SK-N-SH (cell line): ENCODE measurements around the gene ZFP92.

Source experiments
- CHD2 ChIP-seq: fragments of 150-350 bp; IDR thresholded peaks from 2 replicates; pipeline ENCODE4 v1.6.1; 2018; ENCODE audit warnings: low read length; ENCODE audit not compliant: partially characterized antibody
- CTCF ChIP-seq: fragments of 200-600 bp; sonication (generic); IDR thresholded peaks from 2 replicates; pipeline ENCODE4 v1.6.1; 2017; ENCODE audit warnings: antibody characterized with exemption, mild to moderate bottlenecking, moderate library complexity
- ELF1 ChIP-seq: IDR thresholded peaks from 2 replicates; pipeline ENCODE4 v1.4.0; 2012
- EP300 ChIP-seq, 2 experiments: IDR thresholded peaks; 2 replicates each; pipeline versions ENCODE4 v1.4.0 to v1.6.1; 2012; ENCODE audit warnings: borderline replicate concordance in 1 of 2, low read depth in 1 of 2, low read length in 1 of 2
- FOSL2 ChIP-seq: IDR thresholded peaks from 2 replicates; pipeline ENCODE4 v1.4.0; 2012; ENCODE audit warnings: low read depth, mild to moderate bottlenecking, moderate library complexity, borderline replicate concordance
- MAX ChIP-seq: IDR thresholded peaks from 2 replicates; pipeline ENCODE4 v1.4.0; 2012; ENCODE audit warnings: low read depth
- NRF1 ChIP-seq: IDR thresholded peaks from 2 replicates; pipeline ENCODE4 v1.6.1; 2012; ENCODE audit warnings: low read depth, mild to moderate bottlenecking, low read length
- POLR2AphosphoS5 ChIP-seq: IDR thresholded peaks from 2 replicates; pipeline ENCODE4 v1.6.1; 2012; ENCODE audit warnings: low read depth, low read length
- TAF1 ChIP-seq: IDR thresholded peaks from 2 replicates; pipeline ENCODE4 v1.6.1; 2012; ENCODE audit warnings: low read depth, mild to moderate bottlenecking, low read length, moderate library complexity, borderline replicate concordance
- USF2 ChIP-seq: fragments of 150-350 bp; IDR thresholded peaks from 2 replicates; pipeline ENCODE4 v1.6.1; 2017; ENCODE audit warnings: antibody characterized with exemption, low read length, low read depth, borderline replicate concordance

GRCh38 chrX:153446950-153447580 lies 35.8 kb downstream of the ZFP92 start:
- TF ChIP-seq POLR2AphosphoS5 (no peak), NRF1 (no peak), EP300 (IDR thresholded peaks at IDR 0.05; ENCODE audit: borderline replicate concordance in 1 of 2, low read depth in 1 of 2, low read length in 1 of 2) (no peak), CTCF (no peak), FOSL2 (no peak), TAF1 (no peak), USF2 (no peak), ELF1 (no peak), CHD2 (no peak), MAX (no peak)
